Measurements from ENCODE around the gene SYCP2.

DNA sequence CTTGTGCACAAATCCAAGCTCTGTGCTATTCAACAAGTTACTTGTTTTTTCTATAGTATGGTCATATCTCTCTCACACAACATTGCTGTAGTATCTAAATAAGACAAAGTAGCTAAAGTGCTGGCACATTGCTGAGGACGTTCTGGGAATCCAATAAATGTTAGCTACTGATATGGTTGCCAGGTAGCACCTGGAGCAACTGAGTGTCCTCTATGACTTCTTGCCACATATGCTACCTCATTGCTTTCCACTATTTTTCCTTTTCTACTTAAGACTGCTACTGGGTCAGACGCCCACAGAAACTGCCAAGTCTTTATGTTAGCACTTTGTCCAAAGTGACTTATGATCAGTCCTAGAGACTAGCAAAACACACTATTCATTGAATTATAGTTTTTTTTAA, 85.3 kb downstream of the SYCP2 start:
- TF ChIP-seq POLR2AphosphoS5 (IDR thresholded peaks at IDR 0.05) (no peak), CTCF (IDR thresholded peaks at IDR 0.05) (no peak), POLR2A (IDR thresholded peaks at IDR 0.05) (no peak)
